MM.1S (cell line): ENCODE data around the gene ZNF785.

Experiments
- DNase-seq: peaks from one replicate; pipeline ENCODE4 v3.0.0-alpha.2; 2015
- H2AFZ ChIP-seq: fragments of 300-600 bp; sonication (generic); 2 replicates; pipeline ENCODE4 v1.6.0; 2016; ENCODE audit warnings: antibody characterized with exemption, low read length
- H3F3A ChIP-seq: fragments of 300-600 bp; sonication (generic); 2 replicates; pipeline ENCODE4 v1.6.1; 2016; ENCODE audit warnings: mild to moderate bottlenecking, antibody characterized with exemption, low read length, moderate library complexity, mixed read lengths; ENCODE audit not compliant: insufficient read depth
- H3K27ac ChIP-seq: fragments of 300-600 bp; sonication (generic); 2 replicates; pipeline ENCODE4 v1.5.1; 2016; ENCODE audit warnings: mild to moderate bottlenecking, low read length
- H3K27me3 ChIP-seq: fragments of 300-600 bp; sonication (generic); replicated peaks from 2 replicates; pipeline ENCODE4 v1.6.0; 2016; ENCODE audit warnings: low read length; ENCODE audit not compliant: insufficient read depth
- H3K36me3 ChIP-seq: fragments of 300-600 bp; sonication (generic); replicated peaks from 2 replicates; pipeline ENCODE4 v1.6.1; 2016; ENCODE audit warnings: mild to moderate bottlenecking, low read length, mixed read lengths; ENCODE audit not compliant: insufficient read depth
- H3K4me1 ChIP-seq: fragments of 300-600 bp; sonication (generic); 2 replicates; pipeline ENCODE4 v1.6.1; 2016; ENCODE audit warnings: low read length, mixed read lengths
- H3K4me2 ChIP-seq: fragments of 300-600 bp; sonication (generic); 2 replicates; pipeline ENCODE4 v1.6.0; 2016; ENCODE audit warnings: low read depth, low read length
- H3K4me3 ChIP-seq: fragments of 300-600 bp; sonication (generic); 2 replicates; pipeline ENCODE4 v1.5.1; 2016; ENCODE audit warnings: low read length, mixed read lengths
- H3K79me2 ChIP-seq: fragments of 300-600 bp; sonication (generic); 2 replicates; pipeline ENCODE4 v1.6.1; 2016; ENCODE audit warnings: mixed run types, low read length, mixed read lengths
- H3K9ac ChIP-seq: fragments of 300-600 bp; sonication (generic); 2 replicates; pipeline ENCODE4 v1.6.1; 2016; ENCODE audit warnings: low read length, mixed read lengths
- H3K9me2 ChIP-seq: fragments of 300-600 bp; sonication (generic); replicated peaks from 2 replicates; pipeline ENCODE4 v1.6.1; 2016; ENCODE audit warnings: mild to moderate bottlenecking, low read length, mixed read lengths; ENCODE audit not compliant: insufficient read depth
- H3K9me3 ChIP-seq: fragments of 300-600 bp; sonication (generic); replicated peaks from 2 replicates; pipeline ENCODE4 v1.6.1; 2016; ENCODE audit warnings: mild to moderate bottlenecking, low read length, mixed read lengths; ENCODE audit not compliant: insufficient read depth
- H4K20me1 ChIP-seq: fragments of 300-600 bp; sonication (generic); 2 replicates; pipeline ENCODE4 v1.6.1; 2016; ENCODE audit warnings: mild to moderate bottlenecking, low read length, moderate library complexity, mixed read lengths; ENCODE audit not compliant: insufficient read depth
- EZH2 ChIP-seq: fragments of 300-600 bp; sonication (generic); optimal IDR thresholded peaks from 2 replicates; pipeline ENCODE3; 2017; ENCODE audit warnings: low read depth, mild to moderate bottlenecking, antibody characterized with exemption, low read length, mixed read lengths
- EZH2phosphoT487 ChIP-seq: fragments of 300-600 bp; sonication (generic); IDR thresholded peaks from 2 replicates; pipeline ENCODE4 v1.6.1; 2018; ENCODE audit warnings: antibody characterized with exemption, low read length
- TF ChIP-seq, protein P1 (sequence below): fragments of 300-600 bp; sonication (generic); IDR thresholded peaks from 2 replicates; pipeline ENCODE4 v1.5.1; 2016; ENCODE audit warnings: antibody characterized with exemption, low read length, mixed read lengths

ZNF785 gene

DNA sequence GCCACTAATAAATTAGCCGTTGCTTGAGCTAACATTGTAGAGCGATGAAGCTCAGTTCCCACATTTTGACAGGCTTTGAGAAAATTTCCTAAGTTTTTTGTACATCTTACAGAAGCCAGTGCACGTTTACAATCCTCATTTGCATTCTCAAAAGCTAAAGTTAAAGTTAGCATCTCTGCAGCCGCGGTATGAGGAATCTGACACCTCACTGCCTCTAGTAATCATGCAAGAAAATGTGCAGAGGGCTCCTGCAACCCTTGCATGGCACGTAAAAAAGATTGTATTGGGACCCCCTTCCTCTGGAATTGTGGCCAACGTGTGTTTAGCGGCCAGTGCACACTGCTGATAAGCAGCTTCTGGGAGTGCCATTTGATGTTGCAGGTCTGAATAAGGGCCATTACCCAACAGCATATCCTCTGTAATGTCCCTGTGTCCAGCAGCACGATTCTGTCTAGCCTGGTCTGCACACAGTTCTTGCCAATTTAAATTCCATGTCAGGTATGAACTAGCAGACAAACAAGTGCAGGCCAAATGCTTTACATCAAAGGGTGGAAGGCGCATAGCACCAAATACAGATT, 37.0 kb upstream of the ZNF785 start:
- DNase-seq, result no peak
- H3K27ac ChIP-seq, result no peak overlapping the region
- H3F3A ChIP-seq, result no peaks in the 10 kb centered on the region
- H2AFZ ChIP-seq, result no peak overlapping the region
- H4K20me1 ChIP-seq, result no peaks in the 10 kb centered on the region
- H3K4me3 ChIP-seq, result no peak overlapping the region
- no peaks in the 10 kb centered on the region for H3K9me3 ChIP-seq
- no peaks in the 10 kb centered on the region for H3K36me3 ChIP-seq
- no peak overlapping the region for H3K9ac ChIP-seq
- no peaks in the 10 kb centered on the region for H3K9me2 ChIP-seq
- H3K27me3 ChIP-seq, result no peaks in the 10 kb centered on the region
- no peaks in the 10 kb centered on the region for H3K4me1 ChIP-seq
- no peak overlapping the region for H3K4me2 ChIP-seq
- H3K79me2 ChIP-seq, result no peaks in the 10 kb centered on the region
- no peak for TF ChIP-seq EZH2
- TF ChIP-seq, protein P1, sequence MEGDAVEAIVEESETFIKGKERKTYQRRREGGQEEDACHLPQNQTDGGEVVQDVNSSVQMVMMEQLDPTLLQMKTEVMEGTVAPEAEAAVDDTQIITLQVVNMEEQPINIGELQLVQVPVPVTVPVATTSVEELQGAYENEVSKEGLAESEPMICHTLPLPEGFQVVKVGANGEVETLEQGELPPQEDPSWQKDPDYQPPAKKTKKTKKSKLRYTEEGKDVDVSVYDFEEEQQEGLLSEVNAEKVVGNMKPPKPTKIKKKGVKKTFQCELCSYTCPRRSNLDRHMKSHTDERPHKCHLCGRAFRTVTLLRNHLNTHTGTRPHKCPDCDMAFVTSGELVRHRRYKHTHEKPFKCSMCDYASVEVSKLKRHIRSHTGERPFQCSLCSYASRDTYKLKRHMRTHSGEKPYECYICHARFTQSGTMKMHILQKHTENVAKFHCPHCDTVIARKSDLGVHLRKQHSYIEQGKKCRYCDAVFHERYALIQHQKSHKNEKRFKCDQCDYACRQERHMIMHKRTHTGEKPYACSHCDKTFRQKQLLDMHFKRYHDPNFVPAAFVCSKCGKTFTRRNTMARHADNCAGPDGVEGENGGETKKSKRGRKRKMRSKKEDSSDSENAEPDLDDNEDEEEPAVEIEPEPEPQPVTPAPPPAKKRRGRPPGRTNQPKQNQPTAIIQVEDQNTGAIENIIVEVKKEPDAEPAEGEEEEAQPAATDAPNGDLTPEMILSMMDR, result no peak
- no peak for TF ChIP-seq EZH2phosphoT487

DNA sequence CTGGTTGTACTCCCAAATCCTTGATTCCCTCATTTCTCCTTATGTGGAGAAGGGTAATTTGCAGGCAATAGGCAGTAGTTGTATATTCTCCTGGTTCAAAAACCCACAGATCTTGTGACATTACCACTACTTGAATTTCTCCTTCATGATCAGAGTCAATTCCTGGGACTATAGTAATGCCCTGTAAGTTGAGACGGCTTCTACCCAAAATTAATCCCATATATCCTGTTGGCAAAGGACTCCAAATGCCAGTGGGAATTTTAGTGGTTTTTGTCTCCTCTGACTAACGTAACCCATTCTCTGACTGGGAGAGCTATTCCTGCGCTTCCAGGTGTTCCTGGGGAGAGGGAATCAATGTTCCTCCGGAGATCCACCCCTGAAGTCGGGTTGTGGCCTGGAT, 36.3 kb upstream of the ZNF785 start:
- no peaks in the 10 kb centered on the region for H3K79me2 ChIP-seq
- no peak overlapping the region for H3K9ac ChIP-seq
- no peaks in the 10 kb centered on the region for H4K20me1 ChIP-seq
- H3K4me3 ChIP-seq, result no peak overlapping the region
- H3K27me3 ChIP-seq, result no peaks in the 10 kb centered on the region
- H3F3A ChIP-seq, result no peaks in the 10 kb centered on the region
- no peaks in the 10 kb centered on the region for H3K9me3 ChIP-seq
- H3K36me3 ChIP-seq, result no peaks in the 10 kb centered on the region
- H3K27ac ChIP-seq, result no peak overlapping the region
- no peak overlapping the region for H2AFZ ChIP-seq
- no peaks in the 10 kb centered on the region for H3K4me1 ChIP-seq
- TF ChIP-seq, protein P1, result no peak
- TF ChIP-seq EZH2phosphoT487 (no peak), EZH2 (no peak)
- H3K9me2 ChIP-seq, result no peaks in the 10 kb centered on the region
- H3K4me2 ChIP-seq, result no peak overlapping the region
- DNase-seq, result no peak

DNA sequence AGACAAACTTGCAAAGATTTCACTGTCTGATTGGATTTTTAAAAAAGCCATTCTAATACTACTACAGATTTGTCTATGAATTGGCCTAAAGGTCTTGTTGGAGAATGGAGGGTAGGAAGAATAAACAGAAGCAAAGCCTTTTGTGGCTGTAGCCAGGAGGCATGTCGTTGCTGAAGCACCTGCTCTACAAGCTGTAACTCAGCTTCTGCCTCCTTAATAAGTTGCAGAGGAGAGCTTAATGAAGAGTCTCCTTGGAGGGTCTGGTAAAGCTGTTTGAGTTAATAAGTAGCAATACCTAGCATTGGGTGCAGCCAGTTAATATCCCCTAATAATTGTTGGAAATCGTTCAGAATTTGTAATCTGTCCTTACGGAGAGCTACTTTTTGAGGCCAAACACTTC, 34.7 kb upstream of the ZNF785 start:
- no peaks in the 10 kb centered on the region for H3F3A ChIP-seq
- DNase-seq, result no peak
- H3K9ac ChIP-seq, result no peak overlapping the region
- no peaks in the 10 kb centered on the region for H4K20me1 ChIP-seq
- H3K79me2 ChIP-seq, result no peaks in the 10 kb centered on the region
- no peaks in the 10 kb centered on the region for H3K36me3 ChIP-seq
- H3K4me1 ChIP-seq, result no peaks in the 10 kb centered on the region
- H3K9me2 ChIP-seq, result no peaks in the 10 kb centered on the region
- no peaks in the 10 kb centered on the region for H3K9me3 ChIP-seq
- H3K4me2 ChIP-seq, result no peak overlapping the region
- H3K4me3 ChIP-seq, result no peak overlapping the region
- no peak overlapping the region for H3K27ac ChIP-seq
- no peaks in the 10 kb centered on the region for H3K27me3 ChIP-seq
- TF ChIP-seq EZH2 (no peak), EZH2phosphoT487 (no peak)
- TF ChIP-seq, protein P1, result no peak
- H2AFZ ChIP-seq, result no peak overlapping the region
